GM12892 (cell line): ENCODE data around the gene PRTN3.
"Not testable (repeated sequence)": the region's sequence is repeated elsewhere in the genome, so short reads cannot be mapped to it uniquely, and the experiment has no call there.

ENCODE experiments used
- POLR2A ChIP-seq: IDR thresholded peaks from 2 replicates; pipeline ENCODE4 v1.6.1; 2011; ENCODE audit warnings: low read depth, low read length, control low read depth
- POLR2AphosphoS5 ChIP-seq: IDR thresholded peaks from 2 replicates; pipeline ENCODE4 v1.6.1; 2011; ENCODE audit warnings: low read depth, low read length, control low read depth

DNA sequence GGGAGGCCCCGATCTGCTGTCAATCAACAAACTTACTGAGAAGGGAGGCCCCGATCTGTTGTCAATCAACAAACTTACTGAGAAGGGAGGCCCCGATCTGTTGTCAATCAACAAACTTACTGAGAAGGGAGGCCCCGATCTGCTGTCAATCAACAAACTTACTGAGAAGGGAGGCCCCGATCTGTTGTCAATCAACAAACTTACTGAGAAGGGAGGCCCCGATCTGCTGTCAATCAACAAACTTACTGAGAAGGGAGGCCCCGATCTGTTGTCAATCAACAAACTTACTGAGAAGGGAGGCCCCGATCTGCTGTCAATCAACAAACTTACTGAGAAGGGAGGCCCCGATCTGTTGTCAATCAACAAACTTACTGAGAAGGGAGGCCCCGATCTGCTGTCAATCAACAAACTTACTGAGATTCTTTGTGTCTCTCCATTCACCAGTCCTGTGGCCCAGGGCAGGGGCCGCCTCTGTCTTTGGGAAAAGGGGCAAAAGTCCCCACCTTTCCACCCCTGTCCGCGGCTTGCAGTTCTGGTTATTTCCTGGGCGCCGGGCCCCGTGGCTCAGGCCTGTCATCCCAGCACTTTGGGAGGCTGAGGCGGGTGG is 12.9 kb downstream of the PRTN3 start:
- TF ChIP-seq POLR2AphosphoS5, POLR2A: not testable (repeated sequence)
